Neuron (in vitro differentiated cells): Measurements from ENCODE around the gene RGPD5.
"Not testable (repeated sequence)": the region's sequence is repeated elsewhere in the genome, so short reads cannot be mapped to it uniquely, and the experiment has no call there.

ENCODE experiments used
- H2AFZ ChIP-seq: one replicate; pipeline ENCODE4 v1.6.1; 2013; ENCODE audit warnings: low read depth, mild to moderate bottlenecking, inconsistent platforms, low read length, moderate library complexity
- H3K27me3 ChIP-seq: one replicate; pipeline ENCODE4 v1.6.1; 2013; ENCODE audit warnings: low read length; ENCODE audit not compliant: insufficient read depth
- H3K36me3 ChIP-seq: one replicate; pipeline ENCODE4 v1.6.1; 2013; ENCODE audit warnings: low read length; ENCODE audit not compliant: insufficient read depth
- H3K4me1 ChIP-seq: one replicate; pipeline ENCODE4 v1.6.1; 2013; ENCODE audit warnings: low read length; ENCODE audit not compliant: insufficient read depth
- H3K4me3 ChIP-seq: 2 replicates; pipeline ENCODE4 v1.5.1; 2013; ENCODE audit warnings: mild to moderate bottlenecking, low read length, moderate library complexity
- H3K9me3 ChIP-seq: one replicate; pipeline ENCODE4 v1.6.1; 2013; ENCODE audit warnings: low read length

The RGPD5 gene

DNA sequence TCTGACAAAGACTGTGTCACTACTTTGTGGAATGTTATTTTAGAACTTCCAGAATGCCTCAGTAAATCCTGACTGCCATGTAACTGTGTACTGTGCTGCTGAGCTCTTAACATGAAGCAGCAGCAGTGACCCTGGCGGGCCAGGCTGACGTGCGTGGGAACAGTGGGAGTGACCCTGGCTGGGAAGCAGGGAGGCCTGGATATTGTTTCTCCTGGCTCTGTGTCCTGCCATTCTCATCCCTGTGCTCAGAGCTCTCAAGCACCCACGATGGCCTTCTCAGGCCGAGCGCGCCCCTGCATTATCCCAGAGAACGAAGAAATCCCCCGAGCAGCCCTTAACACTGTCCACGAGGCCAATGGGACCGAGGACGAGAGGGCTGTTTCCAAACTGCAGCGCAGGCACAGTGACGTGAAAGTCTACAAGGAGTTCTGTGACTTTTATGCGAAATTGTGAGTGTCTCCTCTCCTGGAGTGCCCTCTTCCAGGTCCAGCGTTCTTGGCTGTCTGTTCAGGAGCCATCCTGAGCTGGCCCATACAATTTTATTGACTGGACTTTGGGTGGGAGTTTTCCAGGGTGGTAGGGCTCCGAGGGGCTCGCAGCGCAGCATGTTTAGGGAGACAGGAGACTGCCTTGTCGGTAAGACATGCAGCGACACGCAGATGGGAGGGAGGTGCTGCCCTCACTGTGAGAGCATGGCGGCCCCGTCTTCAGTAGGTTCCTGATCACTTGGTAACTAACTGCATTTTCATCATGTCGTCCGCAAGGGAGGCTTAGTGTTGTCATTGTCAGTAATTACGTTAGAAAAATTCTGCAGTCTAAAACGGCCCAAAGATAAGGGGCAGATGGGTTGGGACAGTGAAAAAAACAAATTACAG is 104.6 kb downstream of the RGPD5 start, which contains the start of gene LIMS3:
Gene LIMS3 (plus strand): TSS at position 227 of the 875 bp plus-strand sequence. CDS start 41 bp downstream, at position 268.
- H3K27me3 ChIP-seq, H2AFZ ChIP-seq, H3K4me3 ChIP-seq, H3K9me3 ChIP-seq, H3K36me3 ChIP-seq, H3K4me1 ChIP-seq: not testable (repeated sequence)

DNA sequence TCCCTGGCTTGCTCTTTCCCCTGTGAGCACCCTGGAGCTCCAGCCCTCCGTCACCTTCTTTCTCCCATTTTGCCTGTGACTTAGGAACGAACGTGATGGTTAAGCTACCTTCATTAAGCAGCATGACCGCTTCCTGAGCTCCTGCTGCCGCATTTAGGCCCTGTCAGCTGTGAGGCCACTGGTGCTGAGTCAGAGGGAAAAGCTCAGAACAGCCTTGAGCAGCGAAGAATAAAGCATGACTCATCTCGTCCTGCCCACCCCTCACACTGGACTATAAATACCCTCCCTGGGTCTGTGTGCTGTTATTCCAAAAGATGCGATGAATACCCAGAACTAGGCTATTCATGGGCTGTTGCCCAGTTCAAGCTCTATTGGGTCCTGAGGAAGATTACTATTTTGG is 111.7 kb downstream of the RGPD5 start:
- H3K27me3 ChIP-seq, H3K36me3 ChIP-seq, H3K9me3 ChIP-seq, H3K4me1 ChIP-seq, H3K4me3 ChIP-seq, H2AFZ ChIP-seq: not testable (repeated sequence)
